ENCODE data around the gene CEP95. TPM values are rescaled to one million over a fixed set of nuclear protein-coding genes. Genes with fewer than 3 reads are reported as not detected.
"Not testable (repeated sequence)": the region's sequence is repeated elsewhere in the genome, so short reads cannot be mapped to it uniquely, and the experiment has no call there.

Gene CEP95
- total RNA-seq, 1 donor from 2014 or later: 71.6 TPM

DNA sequence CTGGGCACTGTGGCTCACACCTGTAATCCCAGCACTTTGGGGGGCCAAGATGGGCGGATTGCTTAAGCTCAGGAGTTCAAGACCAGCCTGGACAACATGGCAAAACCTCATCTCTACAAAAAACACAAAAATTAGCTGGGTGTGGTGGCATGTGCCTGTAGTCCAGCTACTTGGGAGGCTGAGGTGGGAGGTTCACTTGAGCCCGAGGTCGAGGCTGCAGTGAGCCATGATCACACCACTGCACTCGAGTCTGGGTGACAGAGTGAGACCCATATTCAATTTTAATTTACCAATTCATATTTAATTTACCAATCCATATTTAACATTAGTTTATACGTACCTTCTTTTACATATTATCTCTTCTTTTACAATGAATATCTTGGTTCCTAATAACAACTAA is 11.5 kb upstream of the CEP95 start:
- DNase-seq (ENCODE audit: low spot score): not testable (repeated sequence)

DNA sequence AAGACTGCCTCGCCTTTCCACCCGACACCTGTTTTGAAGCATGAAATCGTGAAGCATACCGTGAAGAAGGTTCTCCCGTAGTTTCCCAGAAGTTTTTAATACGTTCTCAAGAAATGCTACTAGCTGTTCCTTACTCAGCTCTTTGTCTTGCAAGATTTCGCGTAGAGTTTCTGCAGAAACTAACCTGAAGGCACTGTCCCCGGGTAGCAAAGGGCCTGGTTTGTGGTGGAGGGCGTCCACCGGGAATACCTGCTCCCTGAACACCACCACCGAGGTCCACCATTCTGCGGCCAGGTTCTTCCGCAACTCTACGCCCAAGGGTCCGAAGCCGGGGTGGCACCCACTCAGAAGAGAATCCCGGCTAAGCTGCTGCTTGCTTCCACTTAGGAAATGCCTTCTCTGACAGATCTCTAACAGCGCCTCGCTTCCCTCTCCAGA is 10.4 kb upstream of the CEP95 start:
- DNase-seq (ENCODE audit: low spot score): no peak

DNA sequence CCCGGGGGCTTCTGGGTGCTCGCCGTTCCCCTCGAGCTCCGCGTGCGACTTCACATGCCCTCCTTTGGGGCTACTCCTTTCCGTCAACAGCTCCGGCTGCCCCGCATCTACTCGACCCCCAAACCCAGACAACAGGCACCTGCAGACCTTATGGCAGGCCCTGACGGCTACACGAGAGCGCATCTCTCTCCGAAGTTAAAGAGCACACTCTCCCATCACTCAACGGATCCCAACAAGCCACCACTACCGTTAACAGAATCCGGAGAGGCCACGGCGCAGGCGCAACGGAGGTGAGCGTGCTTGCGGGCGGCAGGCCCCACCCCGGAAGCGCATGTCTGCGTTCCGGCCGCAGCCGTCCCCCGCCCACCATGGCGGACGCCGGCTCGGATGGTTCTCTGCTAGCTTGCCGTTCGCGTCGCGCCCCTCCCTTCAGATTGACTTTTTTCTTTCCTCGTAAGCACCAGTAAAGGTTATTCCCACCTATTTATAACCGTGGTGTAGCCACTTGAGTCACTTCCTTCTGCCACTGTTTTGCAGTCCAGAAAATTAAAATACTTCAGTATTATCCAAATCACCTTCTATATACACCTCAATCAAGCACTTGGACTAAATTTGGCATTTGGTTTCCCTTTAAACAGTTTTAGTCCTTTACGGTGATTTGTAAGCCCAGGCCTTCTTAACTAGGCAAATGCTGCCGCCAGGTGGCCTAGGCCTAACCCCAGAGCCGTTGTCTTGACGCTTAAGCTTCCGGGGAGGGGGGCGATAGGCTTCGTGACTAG is 9.8 kb upstream of the CEP95 start, which contains the start of gene POLG2:
Gene POLG2 (minus strand): TSS at position 269 of the 779 bp plus-strand sequence. CDS start 86 bp downstream, at position 183.
- peak; percentile 93 for DNase-seq (ENCODE audit: low spot score)

DNA sequence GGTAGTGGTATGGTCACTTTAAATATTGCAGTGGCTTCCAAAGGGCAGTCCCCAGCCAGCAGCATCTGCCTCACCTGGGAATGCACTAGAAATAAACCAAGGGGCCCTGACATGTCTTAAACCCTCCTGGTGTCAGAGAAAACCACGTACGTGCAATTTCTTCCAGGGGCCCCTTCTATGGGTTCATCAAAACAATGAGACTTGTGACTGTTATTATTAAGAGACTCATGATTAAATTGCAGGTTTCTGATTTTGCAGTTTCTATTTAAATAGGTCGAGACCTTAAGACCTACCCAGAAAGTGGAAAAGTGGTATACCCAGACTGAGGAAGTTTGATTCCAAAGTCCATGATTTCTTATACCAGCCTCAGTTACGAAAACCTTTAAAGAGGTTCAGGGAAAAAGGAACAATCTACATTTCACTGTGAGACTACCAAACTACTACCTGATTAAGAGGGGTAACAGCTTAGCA is 9.2 kb upstream of the CEP95 start:
- no peak for DNase-seq (ENCODE audit: low spot score)

DNA sequence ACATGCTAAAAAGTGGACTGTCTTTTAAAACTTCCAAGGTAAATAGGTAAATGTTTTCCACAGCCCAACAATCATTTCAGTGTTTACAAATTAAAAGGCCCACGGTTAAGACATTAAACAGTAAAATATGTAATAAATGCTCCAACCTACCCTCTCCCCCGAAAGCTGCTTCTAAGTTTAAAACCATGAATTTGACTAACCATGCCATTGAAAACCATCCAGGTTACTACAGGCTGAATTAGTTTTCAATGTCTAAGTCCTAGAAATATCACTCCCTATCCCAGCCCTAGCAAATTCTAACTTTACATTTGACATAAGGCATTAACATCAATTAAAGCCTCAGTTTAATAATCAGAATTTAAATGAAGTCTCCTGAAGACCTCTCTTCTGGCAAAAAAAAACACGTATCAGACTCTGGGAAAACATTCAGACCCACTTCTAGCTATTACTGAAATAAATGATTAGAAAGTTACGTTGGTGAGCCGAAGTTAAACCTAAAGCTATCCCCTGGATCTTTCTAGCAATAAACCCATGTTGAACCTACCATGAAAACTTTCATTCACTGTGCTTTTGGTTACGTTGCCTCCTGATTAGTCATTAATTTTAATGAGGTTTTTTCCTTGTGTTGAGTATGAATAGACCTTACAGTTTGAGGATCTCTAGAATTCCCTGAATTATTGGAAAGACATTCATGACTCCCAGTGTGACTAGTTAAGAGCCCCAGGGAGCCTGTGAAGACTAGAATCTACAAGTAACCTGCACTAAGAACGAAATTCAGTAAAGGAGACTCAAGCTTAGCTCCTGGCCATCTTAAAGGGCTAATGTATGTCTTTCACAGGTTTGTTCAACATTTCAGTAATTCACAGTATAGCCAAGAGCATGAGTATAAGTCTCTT is 8.2 kb upstream of the CEP95 start:
- DNase-seq (ENCODE audit: low spot score): no peak

DNA sequence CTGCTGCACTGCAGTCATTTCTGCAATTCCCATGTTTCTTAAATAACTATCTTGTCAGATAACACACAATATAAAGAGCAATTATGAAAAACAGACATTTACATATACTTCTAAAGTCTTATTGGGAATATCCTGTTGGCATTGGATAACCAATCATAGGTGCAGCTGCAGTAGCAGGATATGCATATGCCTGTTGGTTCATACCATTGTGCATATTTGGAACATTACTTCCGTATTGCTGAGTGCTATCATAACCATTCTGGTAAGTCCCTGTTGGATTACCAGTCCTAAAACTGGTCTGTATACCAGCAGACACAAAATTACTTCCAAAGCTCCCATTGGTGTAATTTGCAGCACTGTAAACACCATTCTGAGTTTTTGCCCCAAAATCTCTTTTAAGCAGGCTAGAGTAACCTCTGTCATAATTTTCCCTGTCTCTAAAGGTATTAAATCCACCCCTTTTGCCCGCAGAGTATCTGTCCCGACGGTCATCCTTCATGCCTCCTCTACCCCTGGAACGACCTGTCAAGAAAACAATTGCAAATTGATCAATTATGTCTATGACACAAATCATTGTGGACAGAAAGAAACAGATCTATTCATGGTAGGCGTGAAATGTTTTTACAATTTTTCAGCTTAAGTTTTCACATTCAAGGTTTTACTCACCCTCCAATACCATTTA is 6.8 kb upstream of the CEP95 start:
- no peak for DNase-seq (ENCODE audit: low spot score)

DNA sequence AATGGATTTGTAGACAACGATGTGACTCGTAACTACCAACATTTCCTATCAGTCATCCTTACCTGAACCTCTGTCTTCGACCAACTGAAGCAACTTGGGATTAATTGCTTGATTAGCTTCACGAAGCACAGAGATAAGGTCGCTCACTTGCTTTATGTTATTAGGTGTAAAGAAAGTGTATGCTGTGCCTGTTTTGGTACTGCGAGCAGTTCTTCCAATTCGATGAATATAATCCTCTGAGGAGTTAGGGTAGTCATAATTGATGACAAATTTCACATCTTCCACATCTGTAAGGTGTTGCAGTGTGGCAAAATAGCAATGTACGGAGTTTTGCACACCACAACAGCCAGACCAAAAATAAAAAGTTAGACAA is 6.3 kb upstream of the CEP95 start:
- no peak for DNase-seq (ENCODE audit: low spot score)

DNA sequence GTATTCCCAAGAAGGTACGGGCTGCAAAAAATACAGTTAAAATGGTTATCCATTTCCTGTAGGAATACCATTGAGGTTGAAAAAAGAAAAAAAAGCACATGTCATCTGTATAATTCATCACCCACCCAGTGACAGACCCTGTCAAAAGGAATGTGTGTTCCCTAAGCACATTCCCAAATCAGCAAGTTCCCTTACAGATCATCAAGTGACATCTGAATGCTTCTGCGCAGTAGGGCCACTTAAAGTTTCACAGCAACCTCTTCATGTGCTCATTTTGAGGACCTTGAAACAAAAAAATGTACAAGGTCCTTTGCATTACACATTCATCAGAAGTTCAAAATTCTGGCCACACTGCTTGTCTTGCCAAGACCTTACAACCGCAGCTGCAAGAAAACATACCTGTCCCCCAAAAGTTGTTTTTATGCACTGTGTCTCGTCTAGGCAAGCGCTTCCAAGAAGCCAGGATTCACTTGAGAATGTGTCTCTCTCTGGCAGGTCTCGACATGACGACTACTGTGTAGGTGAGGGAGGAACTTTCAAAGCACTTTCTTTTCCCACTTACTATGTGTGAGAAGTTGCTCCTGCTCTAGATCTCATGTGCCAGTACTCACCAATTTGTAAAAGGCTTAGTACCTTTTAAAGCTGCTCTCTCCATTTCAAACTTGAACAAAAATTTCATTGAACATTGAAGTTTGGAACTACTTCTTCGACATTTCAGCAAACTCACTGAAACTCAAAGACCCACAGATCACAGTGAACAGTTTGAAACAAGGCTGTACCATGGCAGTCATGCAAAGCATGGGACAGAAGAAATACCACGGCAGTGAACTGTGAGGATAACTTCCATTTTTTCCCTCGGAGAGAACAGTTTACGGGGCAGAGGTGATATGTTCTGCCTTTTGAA is 5.7 kb upstream of the CEP95 start:
- no peak for DNase-seq (ENCODE audit: low spot score)

DNA sequence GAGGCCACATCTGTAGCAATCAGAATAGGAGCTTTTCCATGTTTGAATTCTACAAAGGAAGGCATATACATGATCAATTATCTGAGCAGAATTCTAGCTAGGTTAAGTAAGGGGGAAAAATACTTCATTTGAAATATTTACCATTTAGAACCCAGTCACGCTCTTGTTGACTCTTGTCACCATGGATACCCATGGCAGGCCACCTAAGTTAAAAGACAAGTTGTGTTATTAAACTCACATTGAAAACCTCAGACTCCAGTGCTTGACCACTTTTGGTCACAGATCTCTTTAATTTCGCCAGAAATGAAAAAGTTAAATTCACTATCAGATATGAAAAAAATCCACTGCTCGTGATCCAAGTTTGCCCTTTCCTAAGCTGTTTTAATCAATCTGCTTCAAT is 4.8 kb upstream of the CEP95 start:
- DNase-seq (ENCODE audit: low spot score): no peak

DNA sequence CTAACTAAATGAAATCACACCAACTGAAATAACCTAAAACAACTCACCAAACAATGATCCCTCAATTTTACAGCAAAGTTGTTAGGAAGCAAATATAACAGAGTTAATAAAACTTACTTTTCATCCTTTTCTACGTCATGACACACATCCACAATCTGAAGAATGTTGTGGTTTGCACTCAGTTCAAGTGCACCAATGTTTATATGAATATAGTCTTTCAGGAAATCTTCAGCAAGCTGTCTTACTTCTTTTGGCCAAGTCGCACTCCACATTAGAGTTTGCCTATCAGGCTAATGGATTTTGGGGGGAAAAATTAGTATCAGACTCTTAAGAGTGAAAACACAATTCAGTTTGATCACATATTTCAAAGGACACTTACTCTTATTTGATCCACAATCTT is 4.0 kb upstream of the CEP95 start:
- DNase-seq (ENCODE audit: low spot score): no peak

DNA sequence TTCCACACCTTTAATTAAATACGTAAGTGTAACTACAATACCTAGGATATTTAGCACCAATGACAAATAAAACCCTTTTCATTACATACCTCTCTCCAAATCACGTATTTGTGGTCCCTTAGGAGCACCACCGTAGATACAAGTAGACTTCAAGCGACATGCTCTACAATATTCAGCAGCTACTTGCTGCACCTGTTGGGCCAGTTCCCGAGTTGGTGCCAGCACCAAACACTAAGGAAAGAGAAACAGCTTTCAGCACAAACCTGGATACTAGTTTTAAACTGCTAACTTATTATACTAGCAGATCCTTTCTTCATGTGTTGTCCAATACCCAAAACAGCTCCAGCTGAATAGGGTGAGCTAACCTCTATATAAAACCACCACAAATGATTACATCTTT is 3.4 kb upstream of the CEP95 start:
- DNase-seq (ENCODE audit: low spot score): no peak

DNA sequence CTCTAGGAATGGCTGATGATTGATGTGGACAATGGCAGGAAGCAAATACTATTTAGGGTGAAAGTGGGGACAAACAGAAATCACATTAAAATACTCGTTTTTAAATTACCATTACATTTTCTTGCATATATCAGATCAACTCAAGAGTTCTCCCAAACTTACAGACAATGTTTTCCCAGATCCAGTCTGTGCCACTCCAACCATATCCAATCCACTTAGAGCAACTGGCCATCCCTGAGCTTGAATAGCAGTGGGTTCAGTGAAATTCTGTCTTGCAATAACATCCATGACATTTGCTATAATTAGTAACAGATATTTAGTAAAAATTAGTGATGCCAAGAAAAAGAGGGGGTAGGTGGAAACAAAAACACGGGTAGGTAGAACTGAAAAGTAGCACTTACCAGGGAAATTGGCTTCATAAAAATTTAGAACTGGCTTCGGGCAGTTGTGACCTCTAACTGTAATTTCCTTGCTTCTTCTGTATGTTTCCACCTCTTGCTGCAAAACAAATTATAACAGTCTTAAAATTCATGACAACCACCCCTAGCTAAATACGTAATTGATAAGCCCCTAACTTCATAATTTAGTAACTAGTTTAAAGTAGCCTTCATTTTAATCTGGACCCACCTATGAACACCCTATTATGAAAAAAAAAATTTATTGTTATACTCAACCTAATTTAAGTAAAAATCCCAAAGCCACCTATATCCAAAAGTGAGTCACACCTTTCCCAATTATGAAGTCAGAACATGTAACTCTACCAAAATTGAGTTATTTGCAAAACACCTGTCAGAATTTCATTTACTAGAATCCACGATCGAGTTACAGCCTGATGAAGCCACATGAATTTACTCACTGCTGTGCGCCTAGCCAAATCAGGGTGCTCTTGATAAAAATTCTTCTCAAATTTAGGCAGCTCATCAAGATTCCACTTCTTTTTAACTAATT is 2.7 kb upstream of the CEP95 start:
- no peak for DNase-seq (ENCODE audit: low spot score)

DNA sequence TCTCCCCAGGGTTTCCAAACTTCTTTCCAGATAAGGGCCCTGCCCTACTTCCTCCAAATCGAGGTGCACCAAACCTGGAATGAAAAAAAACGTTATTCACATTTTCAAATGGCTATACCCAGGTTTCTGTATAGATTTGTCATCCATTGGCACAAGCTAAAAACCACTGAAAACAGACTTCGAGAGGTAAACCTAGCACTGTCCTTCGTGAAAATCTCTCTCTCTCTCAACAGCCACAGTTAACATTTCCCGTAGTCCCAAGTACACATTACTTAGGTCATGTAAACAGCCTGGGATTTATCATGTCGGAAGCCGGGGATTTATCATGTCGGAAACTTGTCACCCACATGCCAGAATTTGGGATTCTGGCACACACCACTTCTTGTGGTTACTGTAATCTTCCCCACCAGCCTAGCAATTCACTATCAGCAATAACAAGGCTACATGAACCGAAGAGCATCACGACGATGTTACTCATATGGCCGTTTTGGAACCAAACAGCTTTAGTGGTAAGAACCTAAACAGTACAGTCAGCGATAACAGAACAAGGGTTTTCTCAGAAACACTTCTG is 1.9 kb upstream of the CEP95 start:
- no peak for DNase-seq (ENCODE audit: low spot score)

DNA sequence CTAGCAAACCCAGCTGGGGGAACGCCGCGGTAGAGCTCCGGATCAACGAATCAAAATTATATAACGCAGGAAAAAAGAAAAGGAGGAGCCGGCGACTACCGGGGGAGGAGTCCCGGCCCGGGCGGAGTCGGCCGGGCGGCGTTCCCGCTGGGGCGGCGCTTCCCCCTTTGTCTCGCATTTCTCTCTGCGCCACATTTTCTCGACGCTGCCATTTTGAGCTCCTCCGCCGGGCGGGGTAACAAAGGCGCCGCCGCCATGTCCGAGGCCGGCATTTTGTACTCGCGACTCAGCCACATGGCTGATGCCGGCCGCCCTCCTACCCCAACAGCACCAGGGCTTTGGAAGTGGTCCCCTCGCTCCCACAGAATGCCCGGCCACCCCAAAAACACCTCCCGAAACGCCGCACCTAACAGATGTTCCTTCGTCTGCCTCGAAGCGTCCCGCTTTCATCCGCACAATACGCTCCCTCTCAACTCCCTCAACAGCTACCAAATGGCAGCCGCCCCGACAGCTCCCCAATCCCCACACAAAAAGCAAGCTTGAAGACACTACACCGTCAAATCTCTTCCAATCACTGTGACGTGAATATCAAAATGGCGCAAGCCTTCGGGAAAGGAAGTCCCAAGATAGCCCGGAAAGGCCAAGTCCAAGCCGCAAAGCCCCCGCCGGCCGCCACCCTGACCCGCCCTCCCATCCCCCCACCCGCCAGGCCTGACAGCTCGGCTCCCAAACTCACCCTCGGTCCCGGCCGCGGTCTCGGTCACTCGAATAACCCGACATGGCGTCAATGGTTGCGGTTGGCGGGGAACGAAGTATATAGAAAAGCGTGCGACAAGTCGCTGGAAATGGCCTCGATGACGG is 1.2 kb upstream of the CEP95 start:
- DNase-seq (ENCODE audit: low spot score): peak; percentile 94

DNA sequence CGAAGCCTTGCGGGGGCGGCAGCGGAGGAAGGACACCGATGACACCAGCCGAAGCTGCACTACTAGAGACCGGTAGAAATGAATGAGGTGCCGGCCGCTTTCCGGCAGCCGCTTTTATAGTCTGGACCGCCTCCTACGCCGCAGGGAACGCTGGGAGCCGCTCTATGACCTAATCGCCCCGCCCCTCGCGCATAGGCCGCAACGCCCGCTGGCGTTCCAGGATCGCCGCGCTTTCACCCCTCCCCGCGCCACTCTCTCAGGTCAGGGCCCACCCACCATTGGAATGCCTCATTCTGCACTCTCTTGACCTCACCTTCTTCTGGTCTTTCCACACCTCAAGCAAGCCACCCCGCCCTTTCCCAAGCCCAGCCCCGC is 589 bp upstream of the CEP95 start, which contains the start of gene DDX5:
Gene DDX5 (minus strand): TSS at position 89 of the 375 bp plus-strand sequence. CDS start 170 bp downstream, outside the sequence.
- DNase-seq (ENCODE audit: low spot score): peak; percentile 99

DNA sequence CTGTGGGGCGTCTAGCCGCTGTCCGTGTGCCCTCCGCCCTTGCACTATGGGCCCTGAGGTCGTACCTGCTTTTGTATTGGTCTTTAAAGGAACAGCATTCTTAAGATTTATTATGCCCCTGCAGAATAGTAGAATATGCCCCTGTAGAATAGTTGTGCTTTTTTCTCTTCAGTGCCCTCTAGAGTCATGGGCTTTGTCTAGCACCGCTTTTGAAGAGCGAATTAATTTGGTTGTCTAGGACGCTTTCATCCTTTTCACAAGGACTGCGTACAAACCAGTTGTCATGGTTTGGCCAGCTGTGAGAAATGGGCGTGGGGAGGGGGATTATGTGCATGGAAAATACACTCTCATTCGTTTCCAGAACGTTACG is 621 bp downstream of the CEP95 start:
- DNase-seq (ENCODE audit: low spot score): peak; percentile 46

DNA sequence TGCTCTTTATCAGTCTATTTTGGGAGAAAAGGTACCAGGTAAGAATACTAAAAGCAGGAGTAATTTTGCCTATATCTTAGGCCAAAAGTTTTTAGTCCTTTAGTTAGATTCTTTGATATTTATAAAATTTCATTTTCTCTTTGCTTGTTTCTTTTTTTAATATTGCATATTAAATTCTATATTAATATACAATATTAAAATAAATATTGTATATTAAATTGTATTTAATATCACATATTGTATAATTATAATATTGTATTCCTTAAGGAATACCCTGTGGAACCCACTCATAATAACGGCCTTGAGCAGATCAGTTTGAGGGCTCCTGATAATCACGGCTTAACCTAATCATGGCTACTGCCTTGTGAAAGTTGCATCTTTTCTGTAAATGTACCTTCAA is 1.9 kb downstream of the CEP95 start:
- no peak for DNase-seq (ENCODE audit: low spot score)

DNA sequence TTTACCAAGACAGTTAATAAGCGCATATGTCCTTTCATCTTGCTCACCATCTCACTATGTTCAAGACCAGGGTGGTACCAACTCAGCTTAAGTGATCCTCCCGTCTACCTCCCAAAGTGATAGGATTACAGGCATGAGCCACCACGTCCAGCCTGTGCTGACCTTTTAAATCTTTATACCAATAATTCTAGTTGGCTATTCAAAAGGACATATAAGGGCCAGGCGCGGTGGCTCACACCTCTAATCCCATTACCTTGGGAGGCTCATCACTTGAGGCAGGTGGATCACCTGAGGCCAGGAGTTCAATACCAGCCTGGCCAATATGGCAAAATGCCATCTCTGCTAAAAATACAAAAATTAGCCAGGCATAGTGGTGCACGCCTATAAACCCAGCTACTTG is 2.4 kb downstream of the CEP95 start:
- DNase-seq (ENCODE audit: low spot score): no peak

DNA sequence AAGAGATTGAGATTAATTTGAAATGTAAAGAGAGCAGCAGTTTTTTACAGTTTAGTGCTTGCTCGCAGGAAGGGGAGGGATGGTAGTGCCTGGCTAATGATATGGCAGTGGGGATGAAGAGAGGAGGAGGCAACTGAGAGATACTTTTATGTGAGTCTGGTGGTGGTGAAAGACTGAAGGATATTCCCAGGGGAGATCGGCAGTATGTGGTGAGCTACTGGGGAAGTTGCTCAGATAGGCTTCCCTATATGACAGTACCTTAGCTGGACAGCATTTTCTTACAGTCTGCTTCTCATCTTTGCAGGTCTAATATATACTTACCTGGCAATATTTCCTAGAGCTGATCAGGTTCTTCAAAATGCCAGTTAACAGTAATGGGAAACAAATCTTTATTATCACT is 8.6 kb downstream of the CEP95 start:
- DNase-seq (ENCODE audit: low spot score): no peak

All from ureter (tissue), 1 donor.